Thoracic aorta (tissue), 2 donors: ENCODE results near the gene INTS11. TPM values are rescaled to one million over a fixed set of nuclear protein-coding genes. Genes with fewer than 3 reads are reported as not detected.

ENCODE experiments used
- ATAC-seq: fragments of 150-250 bp; one replicate; pipeline ENCODE4 v1.8.0; 2017; ENCODE audit warnings: low read depth; ENCODE audit not compliant: insufficient number of reproducible peaks, low FRiP score
- DNase-seq: peaks from one replicate; pipeline ENCODE4 v3.0.0-alpha.2; 2020; ENCODE audit warnings: low spot score
- H3K27ac ChIP-seq, 2 donors: fragments of 200-600 bp; sonication (generic); 1 replicate in 1 of 2; 2 replicates in 1 of 2; pipeline ENCODE4 v1.5.1; 2016; ENCODE audit warnings: mild to moderate bottlenecking in 2 of 2, moderate library complexity in 2 of 2
- H3K27me3 ChIP-seq: fragments of 200-600 bp; sonication (generic); replicated peaks from 2 replicates; pipeline ENCODE4 v1.6.0; 2016; ENCODE audit warnings: mild to moderate bottlenecking; ENCODE audit not compliant: insufficient read depth
- H3K36me3 ChIP-seq: fragments of 200-600 bp; sonication (generic); one replicate; pipeline ENCODE4 v1.5.1; 2016
- H3K4me1 ChIP-seq, 2 donors: fragments of 200-600 bp; sonication (generic); 1 replicate in 1 of 2; 2 replicates in 1 of 2; pipeline versions ENCODE4 v1.5.1 to v1.6.0; 2016; ENCODE audit warnings: low read depth in 2 of 2, mild to moderate bottlenecking in 1 of 2; ENCODE audit not compliant: control insufficient read depth in 1 of 2
- H3K4me3 ChIP-seq: fragments of 200-600 bp; sonication (generic); 2 replicates; pipeline ENCODE4 v1.5.1; 2016; ENCODE audit warnings: mild to moderate bottlenecking
- H3K9me3 ChIP-seq: fragments of 200-600 bp; sonication (generic); 2 replicates; pipeline ENCODE4 v1.5.1; 2016
- CTCF ChIP-seq: fragments of 200-600 bp; sonication (generic); IDR thresholded peaks from one replicate; pipeline ENCODE4 v1.5.1; 2019; ENCODE audit warnings: antibody characterized with exemption
- total RNA-seq, 2 donors: library from RNA; depleted of rRNA; stranded (reverse); fragments of >200 nt; gene quantifications; one replicate each; pipeline versions ENCODE4 v1.1.0 to v1.2.3, GENCODE V29; 2016

INTS11 gene
- total RNA-seq, 2 donors from 2014 or later = 192 to 195 TPM

GRCh38 chr1:1286313-1287261 is 37.9 kb downstream of the INTS11 start:
- H3K4me3 ChIP-seq = no peak overlapping the region
- peaks cover 0 to 13% of the 10 kb centered on the region in 2 donors for H3K4me1 ChIP-seq
- no peak for TF ChIP-seq CTCF
- DNase-seq (no peak), ATAC-seq (no peak)
- no peaks in the 10 kb centered on the region for H3K9me3 ChIP-seq
- H3K27me3 ChIP-seq = no peaks in the 10 kb centered on the region
- no peaks in the 10 kb centered on the region for H3K36me3 ChIP-seq
- no peak overlapping the region for H3K27ac ChIP-seq

GRCh38 chr1:1285611-1286311 is 38.7 kb downstream of the INTS11 start:
- no peak for ATAC-seq
- DNase-seq = no peak
- no peaks in the 10 kb centered on the region for H3K36me3 ChIP-seq

GRCh38 chr1:1285102-1285571 is 39.3 kb downstream of the INTS11 start:
- DNase-seq (no peak), ATAC-seq (no peak)
- no peaks in the 10 kb centered on the region for H3K4me1 ChIP-seq
- H3K27me3 ChIP-seq = no peaks in the 10 kb centered on the region
- no peak overlapping the region for H3K4me3 ChIP-seq
- TF ChIP-seq CTCF = no peak
- H3K36me3 ChIP-seq = no peaks in the 10 kb centered on the region
- no peak overlapping the region for H3K27ac ChIP-seq
- H3K9me3 ChIP-seq = no peaks in the 10 kb centered on the region

More at GRCh38 chr1:1285611-1286311, 38.7 kb downstream of the INTS11 start:
- no peak overlapping the region for H3K4me3 ChIP-seq
- H3K27me3 ChIP-seq = no peaks in the 10 kb centered on the region
- no peaks in the 10 kb centered on the region for H3K9me3 ChIP-seq
- no peak overlapping the region for H3K27ac ChIP-seq
- peaks cover 0 to 5% of the 10 kb centered on the region in 2 donors for H3K4me1 ChIP-seq
- no peak for TF ChIP-seq CTCF

GRCh38 chr1:1284221-1285101 is 40.0 kb downstream of the INTS11 start:
- Histone ChIP-seq H3K36me3 (no peaks in the 10 kb centered on the region), H3K9me3 (no peaks in the 10 kb centered on the region), H3K27ac (no peak overlapping the region), H3K27me3 (no peaks in the 10 kb centered on the region), H3K4me3 (no peak overlapping the region), H3K4me1 (no peaks in the 10 kb centered on the region)
- no peak for TF ChIP-seq CTCF
- ATAC-seq = no peak
- DNase-seq = no peak
